ENCODE data around the gene MLIP.

- TF ChIP-seq CREB1 (CRISPR knock-in tag; IDR thresholded peaks at IDR 0.05; ENCODE audit: low read depth) (no peak), ZNF462 (CRISPR knock-in tag; IDR thresholded peaks at IDR 0.05) (no peak), CTCF (conservative IDR thresholded peaks at IDR 0.05; ENCODE audit: low read depth in 2 of 2) (no peak), EZH2phosphoT487 (IDR thresholded peaks at IDR 0.05; ENCODE audit: unreplicated experiment) (no peak), EZH2 (IDR thresholded peaks at IDR 0.05; ENCODE audit: low read depth, unreplicated experiment) (no peak), REST (IDR thresholded peaks at IDR 0.05; ENCODE audit: unreplicated experiment) (no peak), POLR2AphosphoS5 (IDR thresholded peaks at IDR 0.05; ENCODE audit: low read depth) (no peak)
Measured at GRCh38 chr6:54138795-54139194, 27.6 kb downstream of the MLIP start.
